ENCODE data around the gene PIP4K2C.
"Not testable (repeated sequence)": the region's sequence is repeated elsewhere in the genome, so short reads cannot be mapped to it uniquely, and the experiment has no call there.

The PIP4K2C gene

DNA sequence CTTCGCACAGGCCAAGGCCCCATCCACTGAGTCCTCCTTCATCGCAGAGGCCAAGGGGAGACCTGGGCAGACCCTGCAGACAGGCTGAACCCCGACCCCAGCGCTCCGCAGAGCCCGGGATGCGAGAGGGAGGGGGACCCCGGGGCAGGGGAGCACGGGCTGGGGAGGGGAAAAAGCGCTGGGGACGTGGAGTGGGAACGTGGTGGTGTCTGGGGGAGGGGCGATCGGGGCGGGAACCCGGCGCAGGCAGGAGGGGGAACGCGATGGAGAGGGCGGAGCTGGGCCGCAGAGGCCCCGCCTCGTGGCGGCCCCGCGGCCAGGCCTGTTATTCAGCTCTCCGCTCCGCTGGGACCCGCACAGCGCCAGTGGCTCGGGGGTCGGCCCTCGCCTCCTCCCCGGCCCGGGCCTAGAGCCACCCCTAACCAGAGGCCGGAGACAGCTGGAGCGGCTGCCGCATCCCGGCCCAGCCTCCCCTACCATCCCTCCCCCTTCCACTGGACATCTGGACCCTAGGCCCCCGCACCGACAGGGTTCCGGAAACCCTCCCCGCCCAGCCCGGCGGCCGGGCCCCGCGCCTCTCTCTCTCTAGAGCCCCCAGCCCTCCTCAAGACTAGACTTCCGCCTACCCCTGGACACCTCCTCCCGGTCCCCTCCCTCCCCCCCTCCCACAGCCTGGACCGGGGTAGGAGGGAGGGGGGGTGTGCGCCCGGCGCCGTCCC lies 20.3 kb downstream of the PIP4K2C start, which contains the start of gene ARHGEF25:
TSS of gene ARHGEF25 (plus strand) at position 328 of the 719 bp plus-strand sequence. CDS start 460 bp downstream, outside the sequence.
- DNase-seq = peak; percentile 58

DNA sequence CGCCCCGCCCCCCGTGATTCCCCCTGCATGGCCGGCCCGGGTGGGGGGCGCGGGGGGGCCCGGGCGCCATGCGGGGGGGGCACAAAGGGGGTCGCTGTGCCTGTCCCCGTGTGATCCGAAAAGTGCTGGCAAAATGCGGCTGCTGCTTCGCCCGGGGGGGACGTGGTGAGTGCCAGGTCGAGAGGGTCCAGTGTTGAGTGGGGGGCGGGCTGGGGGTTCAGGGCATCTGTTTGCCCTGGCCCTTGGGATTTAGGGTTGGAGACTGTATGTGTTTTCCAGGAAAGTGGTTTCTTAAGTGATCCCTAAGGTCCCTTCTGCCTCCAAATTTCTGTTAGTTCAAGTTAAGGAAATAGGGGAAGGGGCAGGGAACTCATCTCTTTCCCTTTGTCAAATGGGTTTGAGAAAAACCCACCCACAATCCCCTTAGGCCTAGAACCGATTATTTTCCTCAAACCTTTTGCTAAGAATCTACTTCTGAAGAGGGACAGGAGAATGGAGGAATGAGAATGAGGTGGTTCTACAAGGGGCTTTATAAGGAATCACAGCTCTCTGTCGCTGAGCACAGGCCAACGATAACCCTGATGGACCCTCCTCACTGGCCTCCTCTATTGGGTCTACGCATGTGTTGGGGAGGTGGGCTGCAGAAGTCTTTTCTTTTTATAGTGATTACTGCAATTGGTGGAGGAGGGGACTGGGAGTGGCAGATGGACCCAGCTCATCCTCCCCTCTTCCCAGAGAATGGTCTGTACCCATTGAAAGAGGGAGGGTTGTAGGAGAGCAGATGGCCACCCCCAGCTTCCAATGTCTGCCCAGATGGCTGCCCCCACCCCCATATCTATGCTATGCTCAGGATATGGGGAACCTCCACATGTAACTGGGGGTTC lies 21.1 kb downstream of the PIP4K2C start:
- DNase-seq = no peak

DNA sequence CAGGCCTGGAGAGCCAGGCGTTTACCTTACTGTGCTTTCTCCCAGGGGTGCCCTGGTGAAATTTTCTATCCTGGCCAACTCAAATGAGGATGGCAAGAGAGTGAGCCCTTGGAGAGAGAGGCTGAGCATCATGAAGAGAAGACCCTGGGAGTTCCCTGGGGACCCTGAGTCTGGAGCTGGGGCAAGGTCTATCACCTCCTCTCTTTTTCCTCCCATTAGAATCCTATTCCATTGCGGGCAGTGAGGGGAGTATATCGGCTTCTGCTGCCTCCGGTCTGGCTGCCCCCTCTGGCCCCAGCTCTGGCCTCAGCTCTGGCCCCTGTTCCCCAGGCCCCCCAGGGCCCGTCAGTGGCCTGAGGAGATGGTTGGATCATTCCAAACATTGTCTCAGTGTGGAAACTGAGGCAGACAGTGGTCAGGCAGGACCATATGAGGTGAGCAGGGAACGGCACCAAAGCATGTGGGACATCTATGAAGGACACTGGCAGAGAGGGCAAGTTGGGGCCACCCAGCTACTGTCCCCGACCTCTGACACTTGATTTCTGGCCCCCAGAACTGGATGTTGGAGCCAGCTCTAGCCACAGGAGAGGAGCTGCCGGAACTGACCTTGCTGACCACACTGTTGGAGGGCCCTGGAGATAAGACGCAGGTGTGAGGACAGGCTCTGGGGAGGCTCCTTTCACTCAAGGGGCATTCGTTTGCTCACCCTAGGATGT lies 21.9 kb downstream of the PIP4K2C start:
- DNase-seq = no peak

DNA sequence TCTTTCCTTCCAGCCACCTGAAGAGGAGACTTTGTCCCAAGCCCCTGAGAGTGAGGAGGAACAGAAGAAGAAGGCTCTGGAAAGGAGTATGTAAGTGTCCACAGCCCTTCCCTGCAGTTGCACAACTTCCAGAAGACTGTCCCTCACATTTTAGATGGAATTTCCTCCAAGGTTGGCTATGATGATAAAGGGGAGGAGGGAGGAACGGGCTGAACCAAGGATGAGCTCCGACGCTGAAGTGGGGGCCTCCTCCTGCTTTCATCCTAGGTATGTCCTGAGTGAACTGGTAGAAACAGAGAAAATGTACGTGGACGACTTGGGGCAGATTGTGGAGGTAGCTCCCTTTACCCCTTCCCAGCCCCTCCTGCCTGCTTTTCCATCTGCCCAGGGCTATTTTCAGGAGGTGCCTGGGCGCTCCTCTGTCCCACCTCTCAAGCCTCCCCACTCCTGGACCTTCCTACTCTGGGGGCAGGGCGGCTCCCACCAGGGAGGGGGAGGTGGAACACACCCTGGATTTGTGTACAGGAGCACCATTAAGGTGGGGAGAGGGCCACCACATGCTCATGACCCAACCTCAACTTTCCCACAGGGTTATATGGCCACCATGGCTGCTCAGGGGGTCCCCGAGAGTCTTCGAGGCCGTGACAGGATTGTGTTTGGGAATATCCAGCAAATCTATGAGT lies 22.6 kb downstream of the PIP4K2C start:
- DNase-seq = no peak

DNA sequence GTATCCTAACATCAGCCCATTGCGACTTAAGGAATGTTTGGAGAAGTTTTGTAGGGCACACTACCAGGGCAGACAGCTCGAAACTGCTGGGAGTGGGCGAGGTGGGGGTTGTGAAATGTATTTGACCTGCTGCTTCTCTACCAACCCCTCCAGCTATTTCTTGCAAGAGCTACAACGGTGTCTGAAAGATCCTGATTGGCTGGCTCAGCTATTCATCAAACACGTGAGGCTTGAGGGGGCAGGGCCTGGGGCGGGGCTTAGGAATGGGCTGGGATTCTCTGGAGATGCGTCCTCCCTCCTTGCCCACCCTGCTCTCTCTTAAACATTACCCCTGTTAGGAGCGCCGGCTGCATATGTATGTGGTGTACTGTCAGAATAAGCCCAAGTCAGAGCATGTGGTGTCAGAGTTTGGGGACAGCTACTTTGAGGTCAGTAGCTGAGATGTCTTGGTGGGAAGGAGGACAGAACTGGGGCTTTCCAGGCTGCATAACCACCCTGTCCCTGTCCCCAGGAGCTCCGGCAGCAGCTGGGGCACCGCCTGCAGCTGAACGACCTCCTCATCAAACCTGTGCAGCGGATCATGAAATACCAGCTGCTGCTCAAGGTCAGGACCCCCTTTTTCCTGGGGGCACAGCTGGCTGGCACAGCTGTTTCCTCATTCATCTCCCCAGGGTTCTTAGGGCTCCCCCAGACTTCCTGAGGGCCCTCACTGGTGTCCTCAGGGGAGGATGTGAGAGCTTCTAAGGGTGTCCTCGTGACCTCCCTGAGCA lies 23.4 kb downstream of the PIP4K2C start:
- no peak for DNase-seq

DNA sequence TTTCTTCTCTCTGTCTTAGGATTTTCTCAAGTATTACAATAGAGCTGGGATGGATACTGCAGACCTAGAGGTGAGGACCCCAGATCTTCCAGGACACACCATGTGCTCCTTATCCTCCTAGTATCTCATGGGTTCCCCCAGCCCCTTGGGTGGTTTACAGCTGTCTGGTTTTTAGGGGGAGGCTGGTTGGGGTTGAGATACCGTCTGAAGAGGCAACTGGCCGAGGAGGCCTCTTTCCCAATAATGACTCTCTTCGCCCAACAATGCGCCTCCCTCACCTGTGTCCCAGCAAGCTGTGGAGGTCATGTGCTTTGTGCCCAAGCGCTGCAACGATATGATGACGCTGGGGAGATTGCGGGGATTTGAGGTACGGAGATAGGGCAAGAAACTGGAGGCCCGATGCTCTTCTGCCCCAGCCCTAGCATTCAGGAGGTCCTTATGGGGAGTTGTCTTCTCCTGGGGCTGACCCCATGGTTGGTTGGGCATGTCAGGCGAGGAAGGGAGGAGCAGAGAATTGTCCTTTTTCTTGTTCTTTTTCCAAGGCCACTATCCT lies 24.0 kb downstream of the PIP4K2C start:
- DNase-seq = no peak

DNA sequence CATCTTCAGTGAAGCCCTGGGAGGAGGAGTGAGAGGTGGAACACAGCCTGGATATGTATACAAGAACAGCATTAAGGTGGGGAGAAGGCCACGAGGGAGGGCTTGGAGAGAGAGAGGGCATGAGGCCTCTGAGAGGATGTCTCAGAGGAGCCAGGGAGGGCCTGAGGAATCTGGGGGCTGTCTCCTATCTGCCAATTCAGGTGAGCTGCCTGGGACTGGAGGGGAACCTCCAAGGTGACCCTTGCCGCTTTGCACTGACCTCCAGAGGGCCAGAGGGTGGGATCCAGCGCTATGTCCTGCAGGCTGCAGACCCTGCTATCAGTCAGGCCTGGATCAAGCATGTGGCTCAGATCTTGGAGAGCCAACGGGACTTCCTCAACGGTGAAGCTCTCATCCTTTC lies 24.6 kb downstream of the PIP4K2C start:
- DNase-seq = no peak

DNA sequence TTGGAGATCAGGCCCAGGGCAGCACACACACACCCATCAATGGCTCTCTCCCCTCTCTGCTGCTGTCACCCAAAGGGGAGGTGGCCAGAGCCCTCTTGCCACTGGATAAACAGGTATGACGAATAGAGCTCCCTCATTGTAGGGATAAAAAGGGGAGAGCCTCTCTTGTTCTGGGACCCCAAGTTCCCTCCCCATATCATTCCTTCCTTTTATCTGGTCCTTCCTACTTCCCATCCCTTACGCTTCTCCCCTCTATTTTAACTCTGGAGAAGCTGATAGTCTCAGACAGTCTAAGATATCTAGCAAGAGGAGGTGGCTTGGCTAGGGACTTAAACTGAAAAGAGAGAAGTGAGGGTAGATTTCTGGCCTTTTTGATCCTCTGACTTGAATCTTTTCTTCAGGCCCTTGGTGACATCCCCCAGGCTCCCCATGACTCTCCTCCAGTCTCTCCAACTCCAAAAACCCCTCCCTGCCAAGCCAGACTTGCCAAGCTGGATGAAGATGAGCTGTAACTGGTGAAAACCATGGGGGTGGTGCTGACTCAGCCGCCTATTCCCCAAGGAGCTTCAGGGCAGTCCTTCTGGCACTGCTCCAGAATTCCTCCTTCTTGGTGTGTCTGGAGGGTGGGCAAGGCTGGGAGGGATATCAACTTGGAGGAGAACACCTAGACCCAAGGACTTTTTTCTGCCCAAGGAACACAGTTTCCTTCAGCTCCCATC lies 25.6 kb downstream of the PIP4K2C start:
- DNase-seq = no peak

DNA sequence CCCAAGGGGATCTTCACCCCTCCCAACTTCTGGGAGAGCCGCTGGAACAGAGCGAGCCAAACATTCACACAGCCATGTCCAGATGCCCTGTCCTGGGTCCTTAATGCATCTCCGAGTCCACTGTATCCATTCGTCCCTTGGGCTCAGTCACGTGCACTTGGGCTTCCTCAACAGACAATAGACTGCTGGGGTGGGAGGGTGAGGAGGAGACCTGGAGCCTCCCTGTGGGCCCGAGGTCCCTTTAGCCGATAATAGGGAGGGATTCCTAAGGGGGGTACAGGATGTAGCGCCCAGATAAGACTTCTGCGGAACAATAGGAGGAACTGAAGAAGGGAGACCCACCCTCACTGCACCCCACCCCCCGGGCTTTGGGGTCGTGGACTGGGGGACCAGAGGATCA lies 26.9 kb downstream of the PIP4K2C start:
- DNase-seq = no peak

DNA sequence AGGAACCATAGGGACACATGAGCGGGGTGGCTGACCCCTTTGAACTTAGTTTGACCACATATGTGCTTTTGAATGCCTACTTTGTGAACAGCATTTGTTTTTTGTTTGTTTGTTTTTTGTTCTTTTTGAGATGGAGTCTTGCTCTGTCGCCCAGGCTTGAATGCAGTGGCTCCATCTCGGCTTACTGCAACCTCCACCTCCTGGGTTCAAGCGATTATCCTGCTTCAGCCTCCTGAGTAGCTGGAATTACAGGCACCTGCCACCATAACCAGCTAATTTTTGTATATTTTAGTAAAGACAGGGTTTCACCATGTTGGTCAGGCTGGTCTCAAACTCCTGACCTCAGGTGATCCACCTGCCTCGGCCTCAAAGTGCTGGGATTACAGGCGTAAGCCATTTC lies 27.4 kb downstream of the PIP4K2C start:
- DNase-seq = not testable (repeated sequence)

DNA sequence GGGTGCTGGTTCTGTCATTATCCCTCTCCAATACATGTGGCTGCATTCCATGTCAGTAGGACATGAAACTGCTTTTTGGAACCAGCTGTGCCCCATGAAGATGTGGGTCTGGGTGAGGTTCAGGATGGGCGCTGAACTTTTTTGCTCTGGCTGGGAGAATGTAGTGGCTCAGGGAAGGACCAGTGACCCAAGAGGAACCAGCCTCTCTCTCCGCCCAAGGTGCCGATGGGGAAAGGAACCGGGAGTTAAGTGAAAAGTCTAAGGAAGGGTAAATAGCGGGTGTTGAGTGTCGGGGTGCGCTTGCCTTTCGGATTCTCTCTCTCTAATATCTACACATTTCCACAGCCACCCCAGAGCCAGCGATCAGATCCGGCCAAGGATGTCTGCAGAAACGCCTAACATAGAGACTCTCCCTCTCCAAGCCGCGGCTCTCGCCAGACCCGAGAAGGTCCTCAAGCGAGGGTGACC lies 28.0 kb downstream of the PIP4K2C start:
- DNase-seq = no peak

DNA sequence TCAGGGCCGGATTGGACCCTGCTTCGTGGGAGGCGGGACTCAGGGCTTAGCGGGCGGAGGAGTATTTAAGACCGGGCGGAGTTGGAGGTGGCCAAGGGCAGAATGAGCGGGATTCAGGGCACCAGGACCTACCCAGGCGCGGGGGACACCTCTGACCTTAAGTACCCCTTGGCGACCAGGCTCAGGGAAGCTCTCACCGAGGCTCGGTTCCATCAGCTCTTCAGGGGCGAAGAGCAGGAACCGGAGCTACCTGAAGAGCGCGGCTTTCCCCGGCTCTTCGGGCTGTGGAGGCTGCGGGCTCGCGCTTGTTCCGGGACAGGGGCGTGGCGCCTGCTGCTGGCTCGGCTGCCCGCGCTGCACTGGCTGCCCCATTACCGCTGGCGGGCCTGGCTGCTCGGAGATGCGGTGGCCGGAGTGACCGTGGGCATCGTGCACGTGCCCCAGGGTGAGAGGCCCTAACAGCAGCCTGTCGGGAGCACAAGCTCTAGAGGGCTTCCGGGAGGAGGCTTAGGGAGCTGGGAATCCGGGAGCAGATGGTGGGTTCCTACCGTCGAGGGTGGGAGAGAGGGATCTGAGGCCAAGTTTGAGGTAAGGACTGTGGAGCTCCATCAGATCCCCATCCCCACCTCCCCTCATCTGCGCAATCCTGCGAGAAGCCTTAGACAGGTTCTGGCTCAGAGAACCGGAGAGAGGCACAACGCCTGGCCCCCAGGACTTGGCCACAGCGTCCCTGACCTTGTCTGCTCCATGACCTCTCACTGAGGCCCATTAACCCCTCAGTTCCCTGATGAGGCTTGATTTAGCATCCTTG lies 28.6 kb downstream of the PIP4K2C start:
- peak; percentile 30 for DNase-seq

DNA sequence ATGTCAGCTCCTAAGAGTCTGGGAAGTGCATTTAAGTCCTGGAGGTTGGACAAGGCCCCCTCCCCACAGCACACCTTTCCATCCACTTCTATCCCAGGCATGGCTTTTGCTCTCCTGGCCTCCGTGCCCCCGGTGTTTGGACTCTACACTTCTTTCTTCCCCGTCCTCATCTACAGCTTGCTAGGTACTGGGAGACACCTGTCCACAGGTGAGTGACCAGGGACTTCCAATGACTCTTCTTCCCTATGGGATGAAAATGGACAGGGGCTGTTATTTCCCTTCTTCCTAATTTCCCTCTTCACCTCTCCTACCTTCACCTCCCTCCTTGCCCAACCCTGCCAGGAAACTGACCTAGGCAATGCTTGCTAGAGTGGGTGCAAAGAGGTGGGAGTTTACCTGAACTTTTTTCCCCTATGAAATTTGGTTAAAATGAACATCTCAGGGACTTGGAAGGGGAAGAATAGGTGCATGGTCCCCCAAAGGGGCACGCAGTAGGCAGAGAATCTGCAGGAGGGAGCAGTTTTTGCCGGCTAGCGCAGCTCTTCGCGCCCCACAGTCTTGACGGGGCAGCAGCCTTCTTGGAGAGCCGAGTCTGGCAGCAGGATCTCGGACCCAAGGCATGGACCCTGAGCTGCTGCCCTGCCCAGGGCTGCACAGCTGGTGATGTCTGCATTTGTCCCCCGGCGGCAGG lies 29.4 kb downstream of the PIP4K2C start:
- no peak for DNase-seq

DNA sequence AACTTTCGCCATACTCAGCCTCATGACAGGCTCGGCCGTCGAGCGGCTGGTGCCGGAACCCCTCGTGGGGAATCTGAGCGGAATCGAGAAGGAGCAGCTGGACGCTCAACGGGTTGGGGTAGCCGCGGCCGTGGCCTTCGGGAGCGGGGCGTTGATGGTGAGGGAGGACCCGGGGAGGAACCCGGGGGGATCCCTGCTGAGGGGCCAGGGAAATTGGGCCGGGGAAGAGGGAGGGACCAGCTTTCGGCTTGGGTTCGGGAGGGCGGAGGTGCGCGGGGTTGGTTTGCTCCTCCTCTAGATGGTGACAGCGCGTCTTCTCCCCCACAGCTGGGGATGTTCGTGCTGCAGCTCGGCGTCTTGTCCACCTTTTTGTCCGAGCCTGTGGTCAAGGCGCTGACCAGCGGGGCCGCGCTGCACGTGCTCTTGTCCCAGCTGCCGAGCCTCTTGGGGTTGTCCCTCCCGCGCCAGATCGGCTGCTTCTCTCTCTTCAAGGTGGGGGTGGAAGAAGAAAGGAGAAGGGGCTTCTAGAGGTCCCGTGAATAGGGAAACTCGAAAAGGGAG lies 30.0 kb downstream of the PIP4K2C start:
- DNase-seq = no peak

DNA sequence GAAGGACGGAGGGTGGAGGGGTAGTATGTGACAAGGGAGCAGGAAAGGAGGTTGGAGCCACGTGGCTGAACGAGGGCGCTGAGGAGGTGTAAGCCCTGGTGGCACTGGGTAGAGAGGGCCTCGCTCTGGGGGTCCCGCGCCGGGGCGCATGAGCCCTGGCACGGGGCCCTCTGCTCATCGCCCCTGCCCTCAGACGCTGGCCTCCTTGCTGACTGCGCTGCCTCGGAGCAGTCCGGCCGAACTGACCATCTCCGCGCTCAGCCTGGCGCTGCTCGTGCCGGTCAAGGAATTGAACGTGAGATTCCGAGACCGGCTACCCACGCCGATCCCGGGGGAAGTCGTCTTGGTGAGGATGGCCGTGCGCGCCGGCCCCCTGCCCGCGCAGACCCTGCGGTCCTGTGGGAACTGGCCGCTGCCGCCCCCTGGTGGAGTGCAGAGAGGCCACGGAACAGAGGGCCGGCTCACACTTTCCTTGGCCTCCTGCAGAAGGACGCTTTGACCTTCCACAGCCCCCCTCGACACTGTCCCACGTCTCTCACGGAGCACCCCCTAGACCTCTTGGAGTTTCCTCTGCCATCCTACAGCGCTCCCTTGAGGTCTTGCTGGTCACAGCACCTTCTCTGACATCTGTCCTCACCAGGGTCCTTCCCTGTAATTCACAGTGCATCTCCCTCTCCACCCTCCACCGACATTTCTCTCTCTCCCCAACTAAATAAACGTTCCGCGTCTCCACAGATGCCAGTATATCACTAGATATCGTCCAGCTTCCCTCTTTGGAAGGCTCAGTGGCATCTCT lies 30.7 kb downstream of the PIP4K2C start:
- DNase-seq = peak; percentile 65

DNA sequence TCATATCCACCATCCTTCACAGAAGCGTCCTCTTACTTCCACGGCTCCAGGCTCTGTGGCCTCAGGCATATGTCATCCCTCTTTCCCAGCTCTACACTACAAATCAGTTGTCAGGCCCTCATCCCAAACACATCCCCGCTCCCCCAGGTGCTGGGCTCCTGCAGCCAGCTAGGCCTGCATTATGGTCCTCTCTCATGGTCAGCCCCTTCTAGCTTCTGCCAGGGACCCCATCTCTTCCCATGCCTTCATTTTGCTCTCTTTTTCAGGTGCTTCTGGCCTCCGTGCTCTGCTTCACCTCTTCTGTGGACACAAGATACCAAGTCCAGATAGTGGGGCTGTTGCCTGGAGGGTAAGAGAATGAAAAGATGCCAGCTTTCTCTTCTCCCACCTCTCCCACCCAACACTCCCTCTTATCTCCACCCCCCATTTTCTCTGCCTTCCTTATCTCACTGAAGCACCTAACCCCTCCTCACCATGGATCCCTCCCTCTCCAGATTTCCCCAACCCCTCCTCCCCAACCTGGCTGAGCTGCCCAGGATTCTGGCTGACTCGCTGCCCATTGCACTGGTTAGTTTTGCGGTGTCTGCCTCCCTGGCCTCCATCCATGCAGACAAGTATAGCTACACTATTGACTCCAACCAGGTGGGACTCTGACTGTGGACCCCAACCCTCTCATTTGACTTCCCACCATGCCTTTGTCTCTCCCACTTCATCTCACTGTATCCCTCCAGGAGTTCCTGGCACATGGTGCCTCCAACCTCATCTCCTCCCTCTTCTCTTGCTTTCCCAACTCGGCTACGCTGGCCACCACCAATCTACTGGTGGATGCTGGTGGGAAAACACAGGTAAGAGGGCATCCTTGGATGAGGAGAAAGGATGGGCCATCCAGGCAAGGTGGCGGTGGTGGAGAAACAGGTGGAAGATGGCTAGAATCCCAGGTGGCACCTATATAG lies 31.6 kb downstream of the PIP4K2C start:
- DNase-seq = no peak

DNA sequence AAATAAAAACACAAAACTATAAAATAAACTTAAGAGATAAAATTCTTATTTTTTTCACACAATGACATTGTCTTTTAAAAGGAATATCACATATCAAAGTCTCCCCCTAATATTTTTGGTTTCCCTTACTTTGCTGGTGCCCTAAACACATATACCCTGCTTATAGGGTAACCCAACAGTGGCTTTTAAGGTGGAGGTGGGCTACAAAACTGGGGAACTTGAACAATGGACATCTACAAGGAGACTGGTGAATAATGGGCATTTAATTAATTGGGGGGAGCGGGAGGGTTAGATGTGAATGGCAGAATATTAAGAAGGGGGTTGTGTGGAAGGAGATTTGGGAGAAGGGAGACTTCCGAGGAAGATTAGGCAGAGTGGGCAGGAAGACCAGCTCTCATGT lies 32.4 kb downstream of the PIP4K2C start:
- no peak for DNase-seq

Measured in activated CD8-positive, alpha-beta memory T cell treated with anti-CD3 and anti-CD28 coated beads, Interleukin-2, amount 50 U/mL, for 4 hours (primary cell).